HL-60 (cell line): ENCODE results near the gene SORT1.

Source experiments
- GABPA ChIP-seq: IDR thresholded peaks from 2 replicates; pipeline ENCODE4 v1.6.1; 2012; ENCODE audit warnings: low read depth
- POLR2AphosphoS5 ChIP-seq: IDR thresholded peaks from 2 replicates; pipeline ENCODE4 v1.6.1; 2012; ENCODE audit warnings: low read depth
- SPI1 ChIP-seq: IDR thresholded peaks from 2 replicates; pipeline ENCODE4 v1.6.1; 2012; ENCODE audit warnings: low read depth, mild to moderate bottlenecking, borderline replicate concordance
- TF ChIP-seq, protein P1 (sequence below): IDR thresholded peaks from one replicate; pipeline ENCODE4 v1.5.1; 2011; ENCODE audit warnings: low read length, control low read depth, inconsistent platforms; ENCODE audit not compliant: insufficient read depth
- TF ChIP-seq, protein P2 (sequence below): IDR thresholded peaks from 2 replicates; pipeline ENCODE4 v1.6.1; 2012; ENCODE audit warnings: low read depth; ENCODE audit not compliant: insufficient replicate concordance

DNA sequence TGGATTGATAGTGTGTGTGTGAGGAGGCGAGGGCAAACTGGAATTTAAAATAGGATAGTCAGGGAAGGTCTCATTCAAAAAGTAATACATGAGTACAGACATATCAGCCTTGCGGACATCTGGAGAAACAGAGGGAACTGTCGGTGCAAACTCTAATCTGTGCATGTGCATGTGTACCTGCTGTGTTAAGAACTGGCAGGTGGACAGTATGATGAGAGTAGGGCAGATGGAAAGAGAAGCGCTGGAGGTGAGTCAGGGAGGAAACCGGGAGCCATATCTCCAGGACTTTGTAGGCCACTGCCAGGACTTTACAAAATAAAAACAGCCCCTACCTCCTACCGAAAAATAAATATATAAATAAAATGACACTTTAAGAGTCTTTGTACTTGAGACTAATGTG lies 59.6 kb downstream of the SORT1 start:
- TF ChIP-seq POLR2AphosphoS5 (no peak), GABPA (no peak), SPI1 (no peak)
- TF ChIP-seq, protein P1, sequence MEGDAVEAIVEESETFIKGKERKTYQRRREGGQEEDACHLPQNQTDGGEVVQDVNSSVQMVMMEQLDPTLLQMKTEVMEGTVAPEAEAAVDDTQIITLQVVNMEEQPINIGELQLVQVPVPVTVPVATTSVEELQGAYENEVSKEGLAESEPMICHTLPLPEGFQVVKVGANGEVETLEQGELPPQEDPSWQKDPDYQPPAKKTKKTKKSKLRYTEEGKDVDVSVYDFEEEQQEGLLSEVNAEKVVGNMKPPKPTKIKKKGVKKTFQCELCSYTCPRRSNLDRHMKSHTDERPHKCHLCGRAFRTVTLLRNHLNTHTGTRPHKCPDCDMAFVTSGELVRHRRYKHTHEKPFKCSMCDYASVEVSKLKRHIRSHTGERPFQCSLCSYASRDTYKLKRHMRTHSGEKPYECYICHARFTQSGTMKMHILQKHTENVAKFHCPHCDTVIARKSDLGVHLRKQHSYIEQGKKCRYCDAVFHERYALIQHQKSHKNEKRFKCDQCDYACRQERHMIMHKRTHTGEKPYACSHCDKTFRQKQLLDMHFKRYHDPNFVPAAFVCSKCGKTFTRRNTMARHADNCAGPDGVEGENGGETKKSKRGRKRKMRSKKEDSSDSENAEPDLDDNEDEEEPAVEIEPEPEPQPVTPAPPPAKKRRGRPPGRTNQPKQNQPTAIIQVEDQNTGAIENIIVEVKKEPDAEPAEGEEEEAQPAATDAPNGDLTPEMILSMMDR: no peak
- TF ChIP-seq, protein P2, sequence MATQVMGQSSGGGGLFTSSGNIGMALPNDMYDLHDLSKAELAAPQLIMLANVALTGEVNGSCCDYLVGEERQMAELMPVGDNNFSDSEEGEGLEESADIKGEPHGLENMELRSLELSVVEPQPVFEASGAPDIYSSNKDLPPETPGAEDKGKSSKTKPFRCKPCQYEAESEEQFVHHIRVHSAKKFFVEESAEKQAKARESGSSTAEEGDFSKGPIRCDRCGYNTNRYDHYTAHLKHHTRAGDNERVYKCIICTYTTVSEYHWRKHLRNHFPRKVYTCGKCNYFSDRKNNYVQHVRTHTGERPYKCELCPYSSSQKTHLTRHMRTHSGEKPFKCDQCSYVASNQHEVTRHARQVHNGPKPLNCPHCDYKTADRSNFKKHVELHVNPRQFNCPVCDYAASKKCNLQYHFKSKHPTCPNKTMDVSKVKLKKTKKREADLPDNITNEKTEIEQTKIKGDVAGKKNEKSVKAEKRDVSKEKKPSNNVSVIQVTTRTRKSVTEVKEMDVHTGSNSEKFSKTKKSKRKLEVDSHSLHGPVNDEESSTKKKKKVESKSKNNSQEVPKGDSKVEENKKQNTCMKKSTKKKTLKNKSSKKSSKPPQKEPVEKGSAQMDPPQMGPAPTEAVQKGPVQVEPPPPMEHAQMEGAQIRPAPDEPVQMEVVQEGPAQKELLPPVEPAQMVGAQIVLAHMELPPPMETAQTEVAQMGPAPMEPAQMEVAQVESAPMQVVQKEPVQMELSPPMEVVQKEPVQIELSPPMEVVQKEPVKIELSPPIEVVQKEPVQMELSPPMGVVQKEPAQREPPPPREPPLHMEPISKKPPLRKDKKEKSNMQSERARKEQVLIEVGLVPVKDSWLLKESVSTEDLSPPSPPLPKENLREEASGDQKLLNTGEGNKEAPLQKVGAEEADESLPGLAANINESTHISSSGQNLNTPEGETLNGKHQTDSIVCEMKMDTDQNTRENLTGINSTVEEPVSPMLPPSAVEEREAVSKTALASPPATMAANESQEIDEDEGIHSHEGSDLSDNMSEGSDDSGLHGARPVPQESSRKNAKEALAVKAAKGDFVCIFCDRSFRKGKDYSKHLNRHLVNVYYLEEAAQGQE: no peak
